RWPE2 (cell line): Measurements from ENCODE around the gene OTOG.

Source experiments
- ATAC-seq: fragments of 200-7000 bp; cut with Tn5 transposase; 3 replicates; pipeline ENCODE4 v1.9.1; 2021; ENCODE audit warnings: low read depth
- DNase-seq: peaks from one replicate; pipeline ENCODE4 v3.0.0-alpha.2; 2020; ENCODE audit warnings: low spot score
- H3K27ac ChIP-seq: fragments of 450-650 bp; 2 replicates; pipeline ENCODE4 v1.5.1; 2017; ENCODE audit warnings: mild to moderate bottlenecking; ENCODE audit not compliant: poor library complexity, severe bottlenecking
- H3K27me3 ChIP-seq: fragments of 250-450 bp; sonication (Bioruptor Pico); 2 replicates; pipeline ENCODE4 v1.5.1; 2021; ENCODE audit warnings: mild to moderate bottlenecking, moderate library complexity; ENCODE audit not compliant: insufficient read depth, poor library complexity, severe bottlenecking
- H3K36me3 ChIP-seq: fragments of 250-450 bp; sonication (Bioruptor Pico); 2 replicates; pipeline ENCODE4 v1.5.1; 2020; ENCODE audit warnings: low read depth, mild to moderate bottlenecking, moderate library complexity
- H3K4me1 ChIP-seq: fragments of 250-450 bp; sonication (Bioruptor Pico); 2 replicates; pipeline ENCODE4 v1.5.1; 2021; ENCODE audit warnings: mild to moderate bottlenecking, moderate library complexity; ENCODE audit not compliant: insufficient read depth, poor library complexity, severe bottlenecking
- H3K4me3 ChIP-seq: fragments of 250-450 bp; sonication (Bioruptor Pico); 2 replicates; pipeline ENCODE4 v1.5.1; 2021; ENCODE audit warnings: mild to moderate bottlenecking, moderate library complexity; ENCODE audit not compliant: severe bottlenecking
- H3K9me3 ChIP-seq: fragments of 250-450 bp; sonication (Bioruptor Pico); 2 replicates; pipeline ENCODE4 v1.5.1; 2021; ENCODE audit warnings: mild to moderate bottlenecking, moderate library complexity; ENCODE audit not compliant: severe bottlenecking
- CTCF ChIP-seq: fragments of 450-650 bp; IDR thresholded peaks from one replicate; pipeline ENCODE4 v1.5.1; 2017; ENCODE audit warnings: mild to moderate bottlenecking, moderate library complexity; ENCODE audit not compliant: poor library complexity, severe bottlenecking

The OTOG gene

GRCh38 chr11:17649261-17649660 lies 102.2 kb downstream of the OTOG start:
- no peak for DNase-seq
- H3K4me3 ChIP-seq, result no peak overlapping the region
- no peaks in the 10 kb centered on the region for H3K27me3 ChIP-seq
- no peaks in the 10 kb centered on the region for H3K4me1 ChIP-seq
- H3K27ac ChIP-seq, result no peak overlapping the region
- no peak for ATAC-seq
- no peak for TF ChIP-seq CTCF
- no peaks in the 10 kb centered on the region for H3K36me3 ChIP-seq
- H3K9me3 ChIP-seq, result no peaks in the 10 kb centered on the region

GRCh38 chr11:17649696-17650095 lies 102.6 kb downstream of the OTOG start:
- H3K27me3 ChIP-seq, result no peaks in the 10 kb centered on the region
- H3K9me3 ChIP-seq, result no peaks in the 10 kb centered on the region
- H3K36me3 ChIP-seq, result no peaks in the 10 kb centered on the region
- ATAC-seq (no peak), DNase-seq (no peak)
- H3K4me3 ChIP-seq, result no peak overlapping the region
- no peak overlapping the region for H3K27ac ChIP-seq
- no peaks in the 10 kb centered on the region for H3K4me1 ChIP-seq
- TF ChIP-seq CTCF, result no peak

- H3K4me1 ChIP-seq, result no peaks in the 10 kb centered on the region
- no peak overlapping the region for H3K4me3 ChIP-seq
- H3K27ac ChIP-seq, result no peak overlapping the region
- H3K27me3 ChIP-seq, result no peaks in the 10 kb centered on the region
- H3K36me3 ChIP-seq, result no peaks in the 10 kb centered on the region
- DNase-seq (no peak), ATAC-seq (peak; percentile 56; the same call in 1 of the 3 replicates)
- TF ChIP-seq CTCF, result no peak
- H3K9me3 ChIP-seq, result peaks cover 2% of the 10 kb centered on the region
These were observed 103.3 kb downstream of the OTOG start for GRCh38 chr11:17650127-17650911.

GRCh38 chr11:17651061-17651460 lies 104.0 kb downstream of the OTOG start:
- H3K4me1 ChIP-seq, result no peaks in the 10 kb centered on the region
- H3K4me3 ChIP-seq, result no peak overlapping the region
- H3K9me3 ChIP-seq, result peaks cover 6% of the 10 kb centered on the region
- no peak for TF ChIP-seq CTCF
- H3K27me3 ChIP-seq, result no peaks in the 10 kb centered on the region
- ATAC-seq (no peak), DNase-seq (no peak)
- H3K36me3 ChIP-seq, result no peaks in the 10 kb centered on the region
- no peak overlapping the region for H3K27ac ChIP-seq

- no peaks in the 10 kb centered on the region for H3K36me3 ChIP-seq
- H3K4me3 ChIP-seq, result no peak overlapping the region
- TF ChIP-seq CTCF, result no peak
- no peaks in the 10 kb centered on the region for H3K27me3 ChIP-seq
- no peak for DNase-seq
- no peak overlapping the region for H3K27ac ChIP-seq
- peaks cover 6% of the 10 kb centered on the region for H3K9me3 ChIP-seq
- ATAC-seq, result no peak
- H3K4me1 ChIP-seq, result no peaks in the 10 kb centered on the region
These were observed 104.6 kb downstream of the OTOG start for GRCh38 chr11:17651681-17652080.
